Stimulated activated memory B cell treated with anti-CD40 and anti-IgM and Interleukin-4, amounts not matched to agents 10 μg/mL and 1 μg/mL and 100 μg/mL, for 72 hours (primary cell): ENCODE measurements around the gene HLF.

Experiments
- ATAC-seq: fragments of 150-1000 bp; cut with Tn5 transposase; 2 replicates; pipeline ENCODE4 v1.10.0; 2021
- H3K27ac Mint-ChIP-seq: one replicate; pipeline ENCODE4 v1.8.0; 2022; ENCODE audit warnings: mild to moderate bottlenecking, mixed read lengths
- H3K27me3 Mint-ChIP-seq: one replicate; pipeline ENCODE4 v1.8.0; 2022; ENCODE audit warnings: mixed read lengths
- H3K36me3 Mint-ChIP-seq: one replicate; pipeline ENCODE4 v1.8.0; 2022; ENCODE audit warnings: mixed read lengths
- H3K4me1 Mint-ChIP-seq: one replicate; pipeline ENCODE4 v1.8.0; 2022; ENCODE audit warnings: mixed read lengths
- H3K4me3 Mint-ChIP-seq: one replicate; pipeline ENCODE4 v1.8.0; 2022; ENCODE audit warnings: mild to moderate bottlenecking, moderate library complexity, mixed read lengths
- H3K9me3 Mint-ChIP-seq: one replicate; pipeline ENCODE4 v1.8.0; 2022; ENCODE audit warnings: mixed read lengths

Gene HLF

GRCh38 chr17:55330344-55330933 lies 65.7 kb downstream of the HLF start:
- Mint-ChIP-seq H3K4me1 (no peaks in the 10 kb centered on the region), H3K9me3 (peaks cover 3% of the 10 kb centered on the region), H3K36me3 (no peaks in the 10 kb centered on the region), H3K27me3 (peaks cover 27% of the 10 kb centered on the region), H3K4me3 (no peak overlapping the region), H3K27ac (no peak overlapping the region)
- ATAC-seq, result no peak

GRCh38 chr17:55332296-55333041 lies 67.7 kb downstream of the HLF start:
- no peaks in the 10 kb centered on the region for H3K36me3 Mint-ChIP-seq
- no peak overlapping the region for H3K27ac Mint-ChIP-seq
- H3K9me3 Mint-ChIP-seq, result peaks cover 3% of the 10 kb centered on the region
- H3K27me3 Mint-ChIP-seq, result peaks cover 34% of the 10 kb centered on the region
- no peak for ATAC-seq
- no peak overlapping the region for H3K4me3 Mint-ChIP-seq
- H3K4me1 Mint-ChIP-seq, result no peaks in the 10 kb centered on the region

- Mint-ChIP-seq H3K4me3 (no peak overlapping the region), H3K27me3 (peaks cover 28% of the 10 kb centered on the region), H3K4me1 (no peaks in the 10 kb centered on the region), H3K27ac (no peak overlapping the region), H3K9me3 (no peaks in the 10 kb centered on the region), H3K36me3 (no peaks in the 10 kb centered on the region)
- no peak for ATAC-seq
Measured at GRCh38 chr17:55334285-55334684, 69.5 kb downstream of the HLF start.

- Mint-ChIP-seq H3K27ac (no peak overlapping the region), H3K27me3 (peaks cover 31% of the 10 kb centered on the region), H3K36me3 (no peaks in the 10 kb centered on the region), H3K4me1 (no peaks in the 10 kb centered on the region), H3K4me3 (no peak overlapping the region), H3K9me3 (no peaks in the 10 kb centered on the region)
- no peak for ATAC-seq
Measured at GRCh38 chr17:55334881-55335540, 70.3 kb downstream of the HLF start.

- Mint-ChIP-seq H3K36me3 (no peaks in the 10 kb centered on the region), H3K27ac (no peak overlapping the region), H3K4me3 (no peak overlapping the region), H3K9me3 (no peaks in the 10 kb centered on the region), H3K27me3 (peaks cover 32% of the 10 kb centered on the region), H3K4me1 (no peaks in the 10 kb centered on the region)
- ATAC-seq, result no peak
Measured at GRCh38 chr17:55335625-55336024, 70.9 kb downstream of the HLF start.

- peaks cover 32% of the 10 kb centered on the region for H3K27me3 Mint-ChIP-seq
Measured at GRCh38 chr17:55336426-55336825, 71.7 kb downstream of the HLF start.

DNA sequence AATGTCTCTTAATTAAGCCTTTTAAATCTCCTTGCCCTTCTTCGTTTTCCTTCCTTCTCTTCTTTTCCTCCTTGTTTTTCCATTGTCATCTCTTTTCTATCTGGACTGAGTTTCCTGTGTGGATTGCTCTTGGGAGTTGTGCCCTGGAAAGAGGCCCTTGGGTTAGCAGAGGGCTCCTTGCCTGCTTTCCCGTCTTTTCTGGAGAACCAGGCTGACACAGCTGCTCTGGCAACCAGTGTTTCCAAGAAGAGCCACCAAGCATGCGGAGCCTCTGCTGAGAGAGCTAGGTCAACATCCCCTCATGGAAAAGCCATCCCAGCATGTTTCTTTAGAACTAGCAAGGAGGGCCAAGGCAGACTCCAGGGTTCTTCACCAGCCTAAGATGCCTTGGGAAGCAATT lies 75.4 kb downstream of the HLF start:
- H3K4me3 Mint-ChIP-seq, result no peak overlapping the region
- peaks cover 41% of the 10 kb centered on the region for H3K27me3 Mint-ChIP-seq
- no peaks in the 10 kb centered on the region for H3K4me1 Mint-ChIP-seq

More at GRCh38 chr17:55336426-55336825, 71.7 kb downstream of the HLF start:
- H3K4me3 Mint-ChIP-seq, result no peak overlapping the region
- no peaks in the 10 kb centered on the region for H3K4me1 Mint-ChIP-seq
- H3K36me3 Mint-ChIP-seq, result no peaks in the 10 kb centered on the region
- H3K9me3 Mint-ChIP-seq, result no peaks in the 10 kb centered on the region
- ATAC-seq, result no peak
- no peak overlapping the region for H3K27ac Mint-ChIP-seq

GRCh38 chr17:55340686-55341085 lies 75.9 kb downstream of the HLF start:
- H3K36me3 Mint-ChIP-seq, result no peaks in the 10 kb centered on the region
- no peak overlapping the region for H3K4me3 Mint-ChIP-seq
- H3K27me3 Mint-ChIP-seq, result peaks cover 36% of the 10 kb centered on the region
- H3K4me1 Mint-ChIP-seq, result no peaks in the 10 kb centered on the region
- no peak overlapping the region for H3K27ac Mint-ChIP-seq
- no peak for ATAC-seq
- H3K9me3 Mint-ChIP-seq, result peaks cover 3% of the 10 kb centered on the region

More for the DNA sequence above, 75.4 kb downstream of the HLF start:
- no peak for ATAC-seq
- Mint-ChIP-seq H3K9me3 (no peaks in the 10 kb centered on the region), H3K27ac (no peak overlapping the region), H3K36me3 (no peaks in the 10 kb centered on the region)

- peaks cover 32% of the 10 kb centered on the region for H3K27me3 Mint-ChIP-seq
- peaks cover 5% of the 10 kb centered on the region for H3K9me3 Mint-ChIP-seq
- H3K27ac Mint-ChIP-seq, result no peak overlapping the region
- ATAC-seq, result no peak
- H3K4me3 Mint-ChIP-seq, result no peak overlapping the region
- no peaks in the 10 kb centered on the region for H3K4me1 Mint-ChIP-seq
- H3K36me3 Mint-ChIP-seq, result no peaks in the 10 kb centered on the region
Measured at GRCh38 chr17:55341432-55341831, 76.7 kb downstream of the HLF start.

DNA sequence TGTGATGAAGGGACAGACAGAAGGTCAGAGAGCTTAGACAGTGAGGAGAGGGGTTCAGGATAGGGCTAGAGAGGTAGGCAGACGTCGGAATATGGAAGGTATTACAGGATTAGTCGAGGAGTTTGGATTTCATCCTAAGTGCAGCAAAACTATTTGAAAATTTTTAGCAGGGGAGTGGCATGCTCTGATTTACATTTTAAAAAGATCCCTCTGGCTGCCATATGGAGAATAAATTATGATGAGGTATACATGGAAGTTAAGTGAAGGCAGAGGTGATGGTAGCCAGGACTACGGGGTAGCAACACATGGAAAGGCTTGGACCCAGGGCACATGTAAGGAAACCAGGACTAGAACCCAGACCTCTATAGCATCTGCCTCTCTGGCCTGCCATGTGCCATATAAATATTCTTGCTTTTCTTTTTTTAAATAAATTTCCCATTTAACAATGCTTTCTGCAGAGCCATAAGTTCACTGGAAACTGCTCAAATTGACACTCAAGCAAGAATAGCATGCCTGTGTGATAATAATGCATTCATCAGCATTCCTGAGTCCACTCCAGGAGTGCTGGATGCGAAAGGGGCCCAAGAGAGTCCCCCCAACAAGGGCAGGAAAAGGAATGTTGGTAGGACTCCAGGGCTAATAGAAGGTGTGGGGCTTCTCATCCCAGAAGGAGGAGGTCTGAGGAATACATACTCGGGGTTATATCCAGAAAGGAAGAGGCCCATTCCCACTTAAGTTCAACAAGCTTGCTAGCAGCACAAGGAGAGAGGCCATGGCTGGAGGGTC lies 78.2 kb downstream of the HLF start:
- ATAC-seq, result no peak
- H3K4me1 Mint-ChIP-seq, result no peaks in the 10 kb centered on the region
- peaks cover 32% of the 10 kb centered on the region for H3K27me3 Mint-ChIP-seq
- H3K27ac Mint-ChIP-seq, result no peak overlapping the region
- peaks cover 8% of the 10 kb centered on the region for H3K9me3 Mint-ChIP-seq
- H3K36me3 Mint-ChIP-seq, result no peaks in the 10 kb centered on the region
- H3K4me3 Mint-ChIP-seq, result no peak overlapping the region

- H3K36me3 Mint-ChIP-seq, result no peaks in the 10 kb centered on the region
- no peak overlapping the region for H3K27ac Mint-ChIP-seq
- no peak overlapping the region for H3K4me3 Mint-ChIP-seq
- H3K4me1 Mint-ChIP-seq, result no peaks in the 10 kb centered on the region
- peaks cover 8% of the 10 kb centered on the region for H3K9me3 Mint-ChIP-seq
- ATAC-seq, result no peak
- H3K27me3 Mint-ChIP-seq, result peaks cover 30% of the 10 kb centered on the region
Measured at GRCh38 chr17:55343900-55344513, 79.2 kb downstream of the HLF start.

GRCh38 chr17:55344514-55344997 lies 79.8 kb downstream of the HLF start:
- ATAC-seq, result peak; percentile 27
- no peaks in the 10 kb centered on the region for H3K36me3 Mint-ChIP-seq
- peaks cover 8% of the 10 kb centered on the region for H3K9me3 Mint-ChIP-seq
- peaks cover 25% of the 10 kb centered on the region for H3K27me3 Mint-ChIP-seq
- no peaks in the 10 kb centered on the region for H3K4me1 Mint-ChIP-seq
- no peak overlapping the region for H3K4me3 Mint-ChIP-seq
- no peak overlapping the region for H3K27ac Mint-ChIP-seq

DNA sequence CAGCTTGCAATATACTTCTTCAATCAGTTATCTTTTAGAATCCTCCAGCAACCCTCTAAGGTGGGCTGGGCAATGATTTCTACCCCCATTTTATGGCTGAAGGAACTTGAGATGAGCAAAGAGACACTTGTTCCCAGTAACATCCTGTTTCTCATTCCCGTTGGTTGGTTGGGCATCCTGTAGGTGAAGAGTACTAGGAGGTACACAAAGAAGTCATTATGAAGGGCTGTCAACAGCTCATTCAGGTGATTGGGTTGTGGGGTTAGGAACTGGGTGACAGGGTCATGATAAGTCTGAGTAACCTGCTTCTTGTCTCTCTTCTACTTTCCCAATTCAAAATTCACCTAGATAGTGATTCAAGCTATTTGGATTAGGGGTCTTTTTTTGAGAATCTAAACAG lies 80.4 kb downstream of the HLF start:
- no peaks in the 10 kb centered on the region for H3K36me3 Mint-ChIP-seq
- no peaks in the 10 kb centered on the region for H3K4me1 Mint-ChIP-seq
- ATAC-seq, result no peak
- no peak overlapping the region for H3K27ac Mint-ChIP-seq
- peaks cover 19% of the 10 kb centered on the region for H3K27me3 Mint-ChIP-seq
- H3K9me3 Mint-ChIP-seq, result peaks cover 8% of the 10 kb centered on the region
- H3K4me3 Mint-ChIP-seq, result no peak overlapping the region

DNA sequence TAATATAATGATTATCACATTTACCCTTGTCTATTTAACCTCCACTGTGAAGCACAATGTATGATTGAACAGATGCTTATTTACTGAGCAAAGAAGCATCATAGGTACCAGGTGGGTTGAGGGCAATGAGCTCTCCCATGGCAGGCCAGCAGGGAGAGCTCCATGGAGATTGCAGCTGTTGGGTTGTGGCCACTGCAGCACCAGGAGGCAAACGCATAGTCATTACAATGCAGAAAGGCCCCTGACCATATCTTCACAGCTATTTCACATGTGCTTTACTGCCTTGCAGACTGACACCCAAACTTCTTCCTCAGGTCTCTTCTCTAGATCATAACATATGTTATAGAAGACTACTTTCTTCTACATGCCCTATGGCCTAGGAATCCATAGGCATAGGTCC lies 81.9 kb downstream of the HLF start:
- no peak overlapping the region for H3K4me3 Mint-ChIP-seq
- no peak for ATAC-seq
- no peaks in the 10 kb centered on the region for H3K4me1 Mint-ChIP-seq
- peaks cover 8% of the 10 kb centered on the region for H3K9me3 Mint-ChIP-seq
- no peak overlapping the region for H3K27ac Mint-ChIP-seq
- H3K27me3 Mint-ChIP-seq, result peaks cover 15% of the 10 kb centered on the region
- H3K36me3 Mint-ChIP-seq, result no peaks in the 10 kb centered on the region

GRCh38 chr17:55347341-55347740 lies 82.6 kb downstream of the HLF start:
- H3K27ac Mint-ChIP-seq, result no peak overlapping the region
- ATAC-seq, result no peak
- peaks cover 8% of the 10 kb centered on the region for H3K9me3 Mint-ChIP-seq
- no peak overlapping the region for H3K4me3 Mint-ChIP-seq
- peaks cover 9% of the 10 kb centered on the region for H3K27me3 Mint-ChIP-seq
- no peaks in the 10 kb centered on the region for H3K36me3 Mint-ChIP-seq
- H3K4me1 Mint-ChIP-seq, result no peaks in the 10 kb centered on the region
